ENCODE data around the gene TBKBP1.

GRCh38 chr17:47720196-47720595 is 26.2 kb downstream of the TBKBP1 start:
- TF ChIP-seq POLR2A (IDR thresholded peaks at IDR 0.05) (no peak), CTCF (IDR thresholded peaks at IDR 0.05) (no peak), EP300 (IDR thresholded peaks at IDR 0.05) (no peak)

All from ovary (tissue), 3 donors.